HPDE6-E6E7 (cell line): Measurements from ENCODE around the gene ZDHHC14.

Experiments
- DNase-seq: peaks from one replicate; pipeline ENCODE4 v3.0.0; 2011; ENCODE audit warnings: missing footprints; ENCODE audit errors: extremely low spot score

The ZDHHC14 gene

DNA sequence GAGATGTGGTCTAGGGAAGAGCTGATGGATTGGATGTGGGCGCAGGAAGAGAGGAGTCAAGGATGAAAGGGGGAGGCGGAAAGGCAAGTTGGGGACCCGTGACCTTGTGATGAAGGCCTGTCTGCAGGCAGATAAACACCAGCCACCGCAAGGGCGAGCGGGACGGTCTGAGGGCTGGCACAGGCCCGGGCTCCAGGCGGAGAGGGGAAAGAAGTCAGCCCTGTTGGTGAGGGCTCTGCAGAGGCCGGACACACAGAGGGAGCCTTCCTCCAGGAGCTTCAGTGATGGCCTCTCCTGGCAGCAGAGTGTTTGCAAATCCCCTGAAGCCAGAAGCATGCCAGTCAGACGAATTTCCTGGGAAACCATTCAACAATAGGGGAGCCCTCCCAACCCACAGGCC, 112.2 kb downstream of the ZDHHC14 start:
- no peak for DNase-seq

GRCh38 chr6:157493576-157493975, 112.6 kb downstream of the ZDHHC14 start:
- no peak for DNase-seq

DNA sequence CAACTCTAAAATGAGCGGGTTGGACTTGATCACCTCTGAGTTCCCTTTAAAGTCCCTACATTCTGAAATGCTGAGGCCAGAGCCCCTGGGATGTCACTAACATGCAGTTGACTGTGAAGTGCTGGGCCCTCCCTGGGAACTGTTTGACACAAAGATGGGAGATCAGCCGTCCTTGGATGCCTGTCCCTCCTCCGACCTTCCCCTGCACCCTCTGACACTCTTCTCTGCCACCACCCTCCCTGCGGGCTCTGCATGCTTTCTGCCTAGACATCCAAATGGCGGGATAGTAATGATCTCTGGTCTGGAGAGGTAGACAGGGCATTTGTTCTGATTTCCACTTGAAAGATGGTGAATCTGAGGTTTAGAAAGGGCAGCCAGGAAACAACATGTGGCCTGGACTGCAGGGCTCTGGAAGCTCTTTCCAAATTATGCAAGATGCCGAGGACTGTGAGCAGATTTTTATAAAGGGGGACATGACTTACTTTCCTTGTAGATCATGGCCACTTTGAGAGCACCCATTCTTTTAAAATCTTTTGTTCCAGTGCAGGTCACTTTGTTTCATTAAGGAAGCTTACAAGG, 113.2 kb downstream of the ZDHHC14 start:
- no peak for DNase-seq

GRCh38 chr6:157496534-157497095, 115.6 kb downstream of the ZDHHC14 start:
- no peak for DNase-seq

- no peak for DNase-seq
These were observed 116.6 kb downstream of the ZDHHC14 start for GRCh38 chr6:157497579-157497978.

DNA sequence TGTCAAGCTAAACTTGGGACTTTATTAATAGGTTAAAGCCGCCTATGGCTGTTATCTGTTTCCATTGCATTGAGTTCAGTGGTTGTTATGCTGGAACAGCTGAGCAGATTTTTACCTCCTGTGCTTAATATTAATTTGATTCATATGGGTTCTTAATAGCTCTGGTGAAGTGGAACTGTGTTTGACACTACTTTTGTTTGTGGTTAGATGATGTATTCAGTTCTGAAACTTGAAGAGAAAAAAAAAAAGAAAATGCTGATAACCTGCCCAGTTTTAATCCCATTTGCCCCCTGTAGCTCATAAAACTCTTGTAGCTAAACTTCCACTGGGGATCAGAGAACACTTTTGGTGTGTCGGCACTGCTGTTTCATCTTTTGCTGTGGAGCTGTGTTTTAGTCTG, 117.8 kb downstream of the ZDHHC14 start:
- DNase-seq = no peak

DNA sequence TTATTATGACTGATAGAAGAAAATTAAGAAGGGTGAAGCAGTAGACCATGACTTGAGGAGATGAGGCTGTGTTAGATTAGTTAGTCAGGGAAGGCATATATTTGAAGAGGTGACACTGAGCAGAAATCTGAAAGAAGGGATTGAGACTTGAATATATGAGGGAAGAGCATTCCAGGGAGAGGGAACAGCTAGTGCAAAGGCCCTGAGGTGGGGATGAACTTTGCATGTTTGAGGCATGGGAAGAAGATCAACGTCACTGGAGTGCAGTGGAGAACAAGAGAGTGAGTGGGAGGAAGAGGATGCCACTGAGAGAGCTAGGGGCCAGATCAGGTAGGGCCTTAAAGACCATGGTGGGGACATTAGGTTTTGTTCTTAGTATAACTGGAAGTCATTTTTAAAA, 119.0 kb downstream of the ZDHHC14 start:
- no peak for DNase-seq

GRCh38 chr6:157503018-157503747, 122.2 kb downstream of the ZDHHC14 start:
- DNase-seq = no peak

DNA sequence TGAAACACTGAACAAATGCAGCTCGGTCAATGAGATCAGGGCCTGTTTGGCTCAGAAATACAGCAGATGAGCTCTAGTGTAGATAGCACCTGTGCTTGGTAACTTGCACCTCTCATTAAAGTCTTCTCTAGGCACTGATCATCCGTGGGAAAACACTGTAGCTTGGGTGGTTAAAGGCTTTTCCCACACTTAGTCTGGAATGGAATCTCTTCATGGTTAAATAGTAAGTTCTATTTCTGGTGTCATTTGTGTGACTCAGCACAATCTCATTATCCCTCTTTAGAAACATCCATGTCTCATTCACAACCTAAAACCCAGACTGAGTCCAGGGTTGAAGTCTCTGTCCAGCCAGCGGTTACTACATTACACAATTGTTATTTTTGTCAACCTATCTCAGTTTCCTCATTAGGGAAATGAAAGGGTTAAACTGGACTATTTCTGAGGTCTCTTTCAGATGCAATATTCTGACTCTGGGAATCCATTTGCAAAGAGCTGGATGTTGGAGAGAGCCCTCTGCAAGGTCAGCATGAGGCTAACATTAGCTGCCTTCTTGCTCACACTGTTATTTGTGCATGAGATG, 125.0 kb downstream of the ZDHHC14 start:
- no peak for DNase-seq

DNA sequence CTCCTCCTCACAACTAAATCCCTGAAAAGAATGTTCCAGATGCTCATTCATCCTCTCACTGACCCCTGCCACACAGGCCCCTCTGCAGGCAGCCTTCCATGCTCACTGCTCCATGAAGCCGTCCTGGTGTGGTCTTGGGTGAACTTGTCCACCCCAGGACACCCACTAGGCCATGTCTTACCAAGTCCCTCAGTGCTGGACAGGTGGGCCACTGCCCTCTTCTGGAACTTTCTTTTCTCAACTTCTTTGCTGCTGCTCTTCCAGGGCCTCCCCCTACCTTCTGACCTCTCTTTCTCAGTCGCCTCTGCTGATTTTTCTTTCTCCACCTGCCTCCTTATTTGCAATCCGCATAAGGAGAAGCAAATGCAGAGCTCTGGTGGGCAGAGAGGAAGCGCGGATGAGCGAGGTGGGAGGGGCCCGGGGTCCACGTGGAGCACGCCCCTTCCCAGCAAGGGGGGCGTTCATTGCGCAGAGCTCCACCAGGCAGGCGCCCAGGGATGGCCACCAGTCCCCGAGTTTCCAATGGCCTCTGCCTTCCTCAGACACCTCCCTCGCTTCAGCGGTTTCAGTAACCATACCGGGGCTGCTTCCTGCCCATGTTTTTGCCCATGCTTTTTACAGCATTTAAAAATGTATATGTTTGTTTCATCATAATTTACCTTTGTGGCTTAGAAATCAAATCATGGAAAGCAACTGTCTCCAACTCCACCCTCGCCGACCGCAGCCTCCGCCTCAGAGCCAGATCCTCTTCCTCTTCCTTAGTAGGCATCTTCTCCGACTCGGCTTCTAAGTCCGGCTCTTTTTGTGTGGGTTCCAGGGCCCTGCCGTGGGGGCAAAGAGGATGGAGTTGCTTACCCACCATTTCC, 129.6 kb downstream of the ZDHHC14 start:
- DNase-seq = no peak

DNA sequence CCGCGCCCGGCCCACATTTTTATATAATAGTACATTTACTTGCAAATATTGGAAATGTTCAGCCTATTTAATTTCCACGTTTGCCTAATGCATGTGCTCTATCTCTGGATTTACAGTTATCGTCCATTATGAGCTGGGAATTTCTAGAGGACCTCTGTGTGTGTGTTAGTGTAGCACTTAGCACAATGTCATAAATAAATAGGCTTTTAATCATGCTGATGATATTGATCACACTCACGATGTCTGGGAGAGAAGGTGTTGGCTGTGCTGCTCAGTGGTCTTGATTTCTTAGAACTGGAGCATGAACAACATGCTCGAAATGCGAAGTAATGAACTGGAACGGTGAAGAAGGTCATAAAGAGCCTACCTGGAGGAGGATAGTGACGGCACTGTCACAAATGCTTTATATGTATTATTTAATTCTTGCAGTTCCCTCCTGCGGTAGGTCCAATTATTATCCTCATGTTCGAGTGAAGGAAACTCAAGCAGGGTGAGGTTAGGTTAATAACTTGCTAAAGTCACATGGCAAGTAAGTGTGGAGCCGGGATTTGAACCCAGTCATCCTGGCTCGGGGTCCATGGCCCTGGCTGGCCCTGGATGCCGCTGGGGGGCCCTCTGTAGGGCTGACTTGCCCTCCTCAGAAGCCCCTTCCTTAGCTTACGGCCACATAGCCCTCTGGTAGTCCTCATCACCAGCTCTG, 130.8 kb downstream of the ZDHHC14 start:
- DNase-seq = no peak

DNA sequence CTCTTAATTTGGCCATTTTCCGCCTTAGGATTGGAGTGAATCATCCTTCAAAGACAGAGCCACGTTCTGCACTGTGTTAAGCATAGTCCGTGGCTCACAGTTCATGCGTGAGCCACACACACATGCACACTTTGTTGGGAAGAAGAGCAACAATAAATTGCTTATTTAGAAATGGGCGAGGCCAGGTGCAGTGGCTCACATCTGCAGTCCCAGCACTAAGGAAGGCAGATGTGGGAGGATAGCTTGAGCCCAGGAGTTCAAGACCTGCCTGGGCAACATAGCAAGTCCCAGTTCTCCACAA, 131.3 kb downstream of the ZDHHC14 start:
- DNase-seq = no peak

DNA sequence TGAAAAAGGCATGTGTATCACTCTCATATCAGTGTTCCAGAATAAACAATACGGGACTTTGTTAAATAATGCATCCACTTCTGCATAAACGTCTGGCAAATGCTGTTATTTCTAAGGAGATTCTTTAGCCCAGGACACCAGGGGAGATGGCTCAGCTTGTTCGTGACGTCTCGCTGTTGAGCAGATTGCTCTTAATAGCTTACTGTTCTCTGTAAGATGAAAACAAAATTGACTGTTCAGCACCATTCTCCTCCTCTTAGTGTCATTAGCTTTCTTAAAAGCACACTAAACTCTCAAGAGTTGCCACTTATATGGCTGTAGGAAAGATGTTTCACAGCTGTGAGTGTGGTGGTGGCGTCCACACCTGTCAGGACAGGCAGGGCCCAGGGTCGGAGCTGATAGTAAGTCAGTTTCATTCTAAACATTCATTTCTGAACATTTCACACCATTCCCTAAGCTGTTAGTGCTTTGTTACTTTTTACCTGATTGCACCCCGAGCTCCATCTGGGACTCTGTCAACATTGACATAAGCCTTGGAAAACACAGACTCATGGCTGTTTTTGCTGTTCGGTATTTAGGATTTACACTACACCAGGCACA, 132.1 kb downstream of the ZDHHC14 start:
- no peak for DNase-seq

GRCh38 chr6:157513619-157514485, 132.9 kb downstream of the ZDHHC14 start:
- DNase-seq = no peak

GRCh38 chr6:157514659-157515496, 133.9 kb downstream of the ZDHHC14 start:
- peak; percentile 61 for DNase-seq

DNA sequence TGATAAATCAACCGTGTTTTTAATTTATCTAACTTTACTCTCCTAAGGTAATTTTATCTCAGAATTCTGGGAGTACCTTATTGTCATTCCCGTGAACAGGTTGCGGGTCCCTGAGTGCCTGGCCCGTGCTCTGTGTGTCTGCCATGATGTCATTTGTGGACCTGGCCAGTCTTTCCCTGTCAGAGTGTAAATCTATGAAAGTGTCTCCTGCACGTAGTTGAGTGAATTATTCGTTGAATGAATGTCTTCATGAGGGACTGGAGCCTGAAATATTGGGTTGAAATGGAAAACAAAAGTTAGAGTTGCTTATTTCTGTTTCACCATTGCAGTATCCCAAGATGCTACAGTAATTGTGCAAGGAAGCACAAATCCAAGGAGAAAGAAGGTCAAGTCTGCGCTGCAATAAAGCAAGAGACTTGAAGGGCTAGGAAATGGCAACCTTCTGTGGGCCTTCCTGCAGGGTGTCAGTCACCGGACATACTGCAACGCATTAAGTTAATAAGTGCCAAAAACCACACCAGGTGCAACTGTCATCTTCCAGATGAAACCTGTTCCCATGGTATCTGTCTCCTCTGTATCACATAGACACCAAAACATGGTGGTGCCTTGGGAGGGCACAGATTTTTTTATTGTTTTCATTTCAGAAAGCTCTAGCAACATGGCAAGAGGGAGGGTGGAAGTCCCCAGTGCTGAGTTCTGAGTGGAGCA, 135.5 kb downstream of the ZDHHC14 start:
- DNase-seq = no peak

DNA sequence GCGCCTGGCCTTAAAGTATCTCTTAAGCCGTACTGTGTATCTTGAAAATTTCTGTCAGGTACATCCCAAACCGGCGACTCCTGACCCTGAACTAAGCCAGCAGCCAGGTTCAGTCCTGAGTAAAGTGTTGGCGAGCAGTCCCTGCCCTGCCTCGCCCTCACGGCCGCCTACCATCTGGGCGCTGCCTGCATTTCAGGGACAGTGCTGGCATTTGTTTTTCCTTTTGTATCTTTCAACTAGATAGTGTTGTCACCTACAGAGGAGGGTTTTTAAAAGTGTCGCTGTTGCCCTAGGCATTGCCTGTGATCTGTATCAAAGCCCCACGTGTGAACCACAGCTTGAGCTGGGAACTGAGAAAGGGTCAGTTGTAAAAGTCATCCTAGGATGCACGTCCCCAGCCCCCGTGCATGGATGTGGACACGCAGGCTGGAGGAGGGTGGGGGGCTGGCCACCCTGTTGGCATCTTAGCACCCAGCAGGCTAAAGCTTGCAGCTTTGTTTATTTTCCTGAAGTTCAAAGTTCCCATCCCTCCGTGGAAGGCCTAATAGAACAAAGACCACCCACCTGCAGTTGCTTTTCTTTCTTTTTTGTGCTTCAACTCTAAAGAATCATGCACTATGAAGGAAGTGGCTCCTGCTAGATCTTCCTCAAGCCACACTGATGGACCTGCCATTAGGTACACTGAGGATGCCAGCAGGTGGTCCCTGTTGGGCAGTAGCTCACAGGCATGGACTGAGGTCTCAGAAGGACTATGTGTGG, 136.8 kb downstream of the ZDHHC14 start:
- no peak for DNase-seq
